HG02610 (cell line): Measurements from ENCODE around the gene CFAP74.
"Not testable (repeated sequence)": the region's sequence is repeated elsewhere in the genome, so short reads cannot be mapped to it uniquely, and the experiment has no call there.

Source experiments
- ATAC-seq: cut with Tn5 transposase; IDR thresholded peaks from one replicate; pipeline ENCODE4 v1.9.1; 2021; ENCODE audit warnings: mild to moderate bottlenecking, moderate library complexity; ENCODE audit not compliant: unreplicated experiment

The CFAP74 gene

DNA sequence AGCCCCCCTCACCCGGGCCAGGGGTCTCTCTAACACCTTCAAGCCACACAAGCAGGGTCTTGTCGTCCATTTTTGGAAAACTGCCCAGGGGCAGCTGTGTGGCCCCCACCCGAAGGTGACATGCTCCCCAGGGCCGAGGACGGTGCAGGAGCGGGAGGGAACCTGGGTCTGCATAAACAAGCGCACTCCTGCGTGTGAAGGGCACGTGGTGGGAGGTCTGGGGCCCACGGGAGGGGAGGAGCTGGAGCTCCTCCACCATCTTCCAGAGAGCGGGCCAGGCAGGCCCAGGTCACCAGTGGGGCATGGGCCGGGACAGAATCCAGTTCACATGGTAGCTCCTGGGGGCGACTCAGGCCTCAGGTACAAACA lies 16.5 kb downstream of the CFAP74 start:
- ATAC-seq, result no peak

DNA sequence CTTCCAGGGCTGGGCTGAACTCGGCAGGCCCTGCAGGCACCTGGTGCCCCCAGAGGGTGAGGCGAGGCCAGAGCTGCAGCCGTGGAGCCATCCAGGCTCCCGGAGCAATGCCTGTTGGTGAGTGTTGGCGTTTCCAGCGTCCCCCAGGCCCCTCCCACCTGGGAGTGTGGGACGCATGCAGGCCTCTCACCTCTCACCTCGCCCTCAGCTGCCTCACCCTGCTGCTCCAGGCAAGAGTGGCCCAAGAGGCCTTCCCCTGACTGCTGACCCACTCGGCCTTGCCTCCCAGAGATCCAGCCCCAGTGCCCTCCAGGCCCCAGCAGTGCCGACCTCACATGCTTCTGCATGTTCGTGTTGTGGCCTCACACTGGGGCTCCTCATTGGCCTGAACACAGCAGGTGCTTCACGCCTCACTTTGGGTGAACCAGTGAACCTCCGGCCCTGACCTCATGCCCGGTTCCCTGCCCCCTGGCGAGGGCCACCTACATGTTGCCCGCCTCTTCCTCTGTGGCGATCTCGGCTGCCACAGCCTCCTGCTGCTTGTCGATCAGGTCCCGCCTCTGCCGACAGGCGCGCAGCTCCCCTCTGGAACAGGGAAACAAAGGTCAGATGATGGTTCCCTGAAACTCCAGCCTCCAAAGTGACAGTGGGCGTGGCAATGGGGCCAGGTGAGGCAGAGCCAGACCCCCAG lies 17.0 kb downstream of the CFAP74 start:
- no peak for ATAC-seq

DNA sequence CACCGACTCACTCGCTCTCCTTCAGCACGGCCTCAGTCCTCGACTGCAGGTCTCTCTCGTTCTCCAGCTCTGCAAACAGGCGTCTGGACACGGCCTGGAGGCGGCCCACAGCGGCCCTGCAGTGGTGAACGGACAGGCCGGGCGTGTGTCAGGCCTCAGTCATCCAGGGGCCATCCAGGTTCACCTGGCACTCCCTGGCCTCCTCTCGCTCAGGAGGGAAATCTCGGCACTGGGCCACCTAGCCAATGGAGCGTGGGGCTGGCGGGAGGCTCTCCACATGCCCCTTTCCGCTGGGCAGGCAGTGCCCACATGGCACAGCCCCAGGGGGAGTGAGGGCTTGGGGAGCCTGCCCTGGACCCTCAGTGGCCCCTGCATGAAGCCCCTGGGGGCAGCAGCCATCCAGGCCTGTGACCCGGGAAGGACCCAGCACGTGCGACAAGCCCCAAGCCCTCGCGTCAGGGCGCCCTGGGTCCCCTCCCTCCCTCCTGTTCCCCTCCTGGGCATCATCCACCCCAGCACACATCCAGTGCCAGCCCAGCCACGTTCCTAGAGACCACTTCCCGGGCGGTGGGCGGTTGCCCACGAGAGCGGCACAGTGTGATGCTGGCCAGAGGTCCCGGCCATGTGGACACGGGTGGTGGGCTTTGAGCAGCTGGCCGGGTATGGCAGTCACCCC lies 18.1 kb downstream of the CFAP74 start:
- ATAC-seq, result no peak

DNA sequence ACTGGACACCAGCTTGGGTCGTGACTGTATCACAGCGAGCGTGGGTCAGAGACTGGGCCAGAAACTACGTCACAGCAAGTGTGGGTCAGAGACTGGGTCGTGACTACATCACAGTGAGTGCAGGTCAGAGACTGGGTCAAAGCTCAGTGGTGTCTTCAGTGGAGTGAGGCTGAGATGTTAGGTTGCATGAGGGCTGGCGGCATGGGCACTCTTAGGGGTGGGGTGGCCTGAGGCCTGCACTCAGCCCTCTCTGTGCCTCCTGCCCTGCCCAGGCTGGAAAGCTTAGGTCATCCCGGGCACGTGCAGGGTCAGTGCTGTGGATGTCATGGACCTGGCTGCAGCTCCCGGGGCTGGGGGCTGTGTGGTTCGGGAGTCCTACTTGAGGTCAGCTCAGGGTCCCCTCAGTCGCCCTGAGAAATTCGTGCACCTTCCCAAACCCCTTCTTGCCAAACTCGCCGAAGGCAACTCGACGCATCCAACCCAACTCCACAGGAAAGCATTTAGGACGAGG lies 19.0 kb downstream of the CFAP74 start:
- no peak for ATAC-seq

GRCh38 chr1:1982379-1983232 lies 21.0 kb downstream of the CFAP74 start:
- no peak for ATAC-seq

- not testable (repeated sequence) for ATAC-seq
These were observed 21.8 kb downstream of the CFAP74 start for GRCh38 chr1:1981631-1982327.

GRCh38 chr1:1981142-1981500 lies 22.5 kb downstream of the CFAP74 start:
- ATAC-seq, result no peak

- ATAC-seq, result no peak
These were observed 23.0 kb downstream of the CFAP74 start for GRCh38 chr1:1980467-1981141.

- no peak for ATAC-seq
These were observed 24.0 kb downstream of the CFAP74 start for GRCh38 chr1:1979482-1980165.

- not testable (repeated sequence) for ATAC-seq
These were observed 24.7 kb downstream of the CFAP74 start for GRCh38 chr1:1978690-1979481.

DNA sequence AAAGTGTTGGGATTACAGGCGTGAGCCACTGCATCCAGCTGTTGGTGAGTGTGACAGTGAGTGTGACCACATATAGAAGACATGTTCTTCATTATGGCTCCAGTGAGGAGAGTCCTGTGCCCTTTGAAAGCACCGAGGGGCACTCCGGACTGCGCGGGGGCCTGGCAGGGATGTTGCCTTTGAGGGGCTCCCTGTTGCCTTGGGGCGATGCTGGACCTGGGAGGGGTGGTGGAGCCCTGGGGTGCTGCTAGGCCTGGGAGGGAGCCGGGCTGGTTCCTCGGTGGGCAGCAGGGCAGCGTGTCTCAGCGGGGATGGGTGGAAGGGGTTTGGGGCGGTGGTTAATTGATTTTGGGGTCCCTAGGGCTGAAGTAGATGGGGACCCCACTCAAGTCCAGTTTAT lies 25.5 kb downstream of the CFAP74 start:
- no peak for ATAC-seq

DNA sequence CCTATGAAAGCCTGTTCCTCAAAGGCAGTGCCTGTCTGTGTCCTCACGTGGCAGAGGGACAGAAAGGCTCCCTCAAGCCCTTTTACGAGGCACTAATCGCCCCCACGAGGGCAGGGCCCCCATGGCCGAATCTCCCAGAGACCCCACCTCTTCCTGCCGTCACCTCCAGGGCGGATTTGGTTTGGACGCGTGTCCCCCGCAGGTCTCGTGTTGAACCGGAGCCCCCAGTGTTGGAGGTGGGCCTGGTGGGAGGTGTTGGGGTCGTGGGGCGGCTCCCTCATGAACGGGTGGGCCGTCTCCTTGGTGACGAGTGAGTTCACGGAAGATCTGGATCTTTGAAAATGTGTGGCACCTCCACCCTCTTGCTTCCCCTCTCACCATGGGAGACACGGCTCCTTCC lies 27.6 kb downstream of the CFAP74 start:
- ATAC-seq, result no peak

DNA sequence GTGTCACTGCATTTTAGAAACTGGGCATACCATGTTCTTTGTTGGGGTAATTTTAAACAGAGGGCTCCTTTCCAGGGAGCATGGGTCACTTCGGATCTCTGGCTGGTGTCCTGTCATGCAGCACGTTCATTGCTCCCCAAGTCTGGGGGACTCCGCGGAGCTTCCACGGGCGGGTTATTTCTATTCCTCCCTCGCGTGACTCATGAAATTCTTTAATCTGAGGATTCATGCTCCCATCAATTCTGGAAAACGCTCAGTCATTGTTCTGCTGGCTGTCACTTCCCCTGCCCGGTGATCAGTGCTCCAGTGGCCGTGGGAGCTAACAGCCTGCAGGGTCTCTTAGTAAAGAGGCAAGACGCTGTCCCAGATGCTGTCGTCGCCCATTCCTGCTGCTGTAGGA lies 28.1 kb downstream of the CFAP74 start:
- ATAC-seq, result no peak

GRCh38 chr1:1974834-1975233 lies 28.8 kb downstream of the CFAP74 start:
- ATAC-seq, result no peak

GRCh38 chr1:1973716-1974642 lies 29.6 kb downstream of the CFAP74 start:
- no peak for ATAC-seq

- no peak for ATAC-seq
These were observed 30.4 kb downstream of the CFAP74 start for GRCh38 chr1:1972976-1973715.

DNA sequence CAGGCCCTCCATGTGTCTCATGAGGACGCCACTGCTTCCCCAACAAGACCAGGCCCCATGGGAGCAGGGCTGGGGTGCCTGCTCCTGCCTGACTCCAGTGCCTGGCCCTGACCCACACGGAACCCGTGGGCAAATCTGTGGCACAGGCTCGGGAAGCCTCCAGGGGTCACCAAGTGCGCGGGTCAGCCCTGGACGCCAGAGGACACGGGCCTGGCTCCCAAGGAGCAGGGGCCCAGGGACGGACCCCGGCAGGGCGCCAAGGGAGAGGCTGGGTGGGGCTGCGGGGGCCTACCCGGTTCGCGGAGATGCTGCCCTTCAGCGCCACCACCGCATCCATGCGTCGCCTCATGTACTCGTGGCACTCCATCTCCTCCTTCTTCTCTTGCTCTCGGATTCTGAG lies 31.9 kb downstream of the CFAP74 start:
- no peak for ATAC-seq
